Right renal cortex interstitium (tissue), 3 donors: Measurements from ENCODE around the gene ATP2A3. TPM values are rescaled to one million over a fixed set of nuclear protein-coding genes. Genes with fewer than 3 reads are reported as not detected.

Experiments used
- DNase-seq, 3 donors: peaks; one replicate each; pipeline ENCODE4 v3.0.0-alpha.2; 2013; ENCODE audit warnings: low read depth in 3 of 3, low spot score in 2 of 3
- polyA plus RNA-seq, 3 donors: library from polyadenylated mRNA; unstranded; fragments of 120-200 nt; gene quantifications; one replicate each; pipeline ENCODE4 v1.2.1, GENCODE V29; 2013; ENCODE audit not compliant: insufficient read length in 3 of 3

ATP2A3 gene
- polyA plus RNA-seq, 3 donors, result 2.8 to 4.8 (median 2.9) TPM

DNA sequence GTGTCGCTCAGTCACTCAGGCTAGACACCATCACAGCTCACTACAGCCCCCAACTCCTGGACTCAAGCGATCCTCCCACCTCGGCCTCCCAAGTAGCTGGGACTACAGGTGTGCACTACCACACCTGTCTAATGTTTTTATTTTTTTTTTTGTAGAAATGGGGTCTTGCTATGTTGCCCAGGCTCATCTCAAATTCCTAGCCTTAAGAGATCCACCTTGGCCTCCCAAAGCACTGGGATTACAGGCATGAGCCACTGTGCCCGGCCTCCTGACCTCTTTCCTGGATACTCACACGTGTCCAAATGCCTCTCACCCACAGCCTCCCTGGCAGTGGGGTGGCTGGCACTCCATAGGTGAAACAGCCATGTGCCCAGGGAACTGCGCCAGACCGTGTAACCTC lies 88.9 kb downstream of the ATP2A3 start:
- DNase-seq, result no peak

Other genes starting within 250 kb of the ATP2A3 start
- 1 to 10 TPM; 3.4 to 3.6 (median 3.5) TPM for gene HASPIN, start 240.5 kb downstream of the ATP2A3 start, polyA plus RNA-seq
- gene ITGAE, start 163.2 kb downstream of the ATP2A3 start, polyA plus RNA-seq, result 10 to 100 TPM; 37.4 to 40.9 (median 38.3) TPM
- gene NCBP3, start 118.2 kb downstream of the ATP2A3 start, polyA plus RNA-seq, result 10 to 100 TPM; 62.9 to 78.9 (median 74.9) TPM
- 1 to 10 TPM; 3.7 to 4.3 (median 3.8) TPM for gene CAMKK1, start 71.4 kb downstream of the ATP2A3 start, polyA plus RNA-seq
- gene P2RX1, start 48.0 kb downstream of the ATP2A3 start, polyA plus RNA-seq, result 1 to 10 TPM in 1 of 3 donors, under 1 TPM in 2; 0.71 to 1.5 (median 0.76) TPM
- 10 to 100 TPM; 21.1 to 22.4 (median 21.6) TPM for gene ZZEF1, start 178.6 kb upstream of the ATP2A3 start, polyA plus RNA-seq
- gene CYB5D2, start 178.8 kb upstream of the ATP2A3 start, polyA plus RNA-seq, result 10 to 100 TPM; 25.2 to 30.0 (median 27.7) TPM